ENCODE results near the gene FOXO6. TPM values are rescaled to one million over a fixed set of nuclear protein-coding genes. Genes with fewer than 3 reads are reported as not detected.

Gene FOXO6
- total and polyA plus RNA-seq, 2 of the 13 experiments (the other 11 are each of a cell fraction or from before 2014, with no cell fraction given): 0.13 TPM; not detected in 1

GRCh38 chr1:41404308-41404761, 43.1 kb downstream of the FOXO6 start:
- DNase-seq (ENCODE audit: low spot score) (no peak), ATAC-seq (no peak), FAIRE-seq (no peak)
- H3K79me2 ChIP-seq (ENCODE audit: insufficient read depth, low read length): no peaks in the 10 kb centered on the region
- no peaks in the 10 kb centered on the region for H3K9me3 ChIP-seq (ENCODE audit: low read length)
- no TSS peak for BruUV-seq (replicated peaks)
- H3K27ac ChIP-seq (ENCODE audit: extremely low read length, insufficient read depth, low read length): no peak overlapping the region
- H2AFZ ChIP-seq (ENCODE audit: low read length): no peak overlapping the region
- no peaks in the 10 kb centered on the region for H4K20me1 ChIP-seq (ENCODE audit: insufficient read depth, low read length)
- no peak overlapping the region for H3K4me3 ChIP-seq (replicated peaks in 1 of 3; ENCODE audit: insufficient read depth in 1 of 3, low read depth in 2 of 3, low read length in 3 of 3)
- intact Hi-C loops (cut with micrococcal nuclease; ENCODE audit: unreplicated experiment): no loop called here
- no peak overlapping the region for H3K4me2 ChIP-seq (ENCODE audit: low read depth, low read length)
- WGBS (ENCODE audit: low lambda C conversion rate): 17% methylated on average over 1 of the region's 10 CpGs
- ChIA-PET POLR2A (no interaction called here), CTCF (ENCODE audit: low intra/inter-chr PET ratio, low total read pairs) (no interaction called here)
- peaks cover 4 to 33% of the 10 kb centered on the region in 2 experiments; a peak in 3 of 5 replicates for H3K27me3 ChIP-seq (ENCODE audit: control insufficient read depth in 1 of 2, insufficient read depth in 2 of 2, low read length in 2 of 2)
- H3K9ac ChIP-seq (ENCODE audit: insufficient read depth, low read depth, low read length): no peak overlapping the region
- in situ Hi-C loops (cut with HindIII; ENCODE audit: extremely low pct_ligation_motif_present, low pct_unique_long_range_greater_than_20kb): no loop called here
- no peaks in the 10 kb centered on the region for H3K4me1 ChIP-seq (ENCODE audit: insufficient read depth, low read length)
- TF ChIP-seq TBP (CRISPR knock-in tag; IDR thresholded peaks at IDR 0.05): no peak
- no peak for TF ChIP-seq MAFF (IDR thresholded peaks at IDR 0.05; ENCODE audit: low read depth, low read length)
- peak; percentile 62; the same call in 1 of the 2 replicates for TF ChIP-seq RFX1 (IDR thresholded peaks at IDR 0.05)
- no peaks in the 10 kb centered on the region for H3K36me3 ChIP-seq (replicated peaks in 1 of 2; ENCODE audit: control insufficient read depth in 1 of 2, insufficient read depth in 2 of 2, low read length in 2 of 2)

- no peak overlapping the region for H2AFZ ChIP-seq (ENCODE audit: low read length)
- H3K27ac ChIP-seq (ENCODE audit: extremely low read length, insufficient read depth, low read length): no peak overlapping the region
- H3K4me2 ChIP-seq (ENCODE audit: low read depth, low read length): no peak overlapping the region
- ChIA-PET POLR2A (no interaction called here), CTCF (ENCODE audit: low intra/inter-chr PET ratio, low total read pairs) (no interaction called here)
- intact Hi-C loops (cut with micrococcal nuclease; ENCODE audit: unreplicated experiment): no loop called here
- no peaks in the 10 kb centered on the region for H4K20me1 ChIP-seq (ENCODE audit: insufficient read depth, low read length)
- FAIRE-seq (no peak), ATAC-seq (no peak), DNase-seq (ENCODE audit: low spot score) (no peak)
- no peak overlapping the region for H3K4me3 ChIP-seq (replicated peaks in 1 of 3; ENCODE audit: insufficient read depth in 1 of 3, low read depth in 2 of 3, low read length in 3 of 3)
- peaks cover 7% of the 10 kb centered on the region for H3K4me1 ChIP-seq (ENCODE audit: insufficient read depth, low read length)
- no TSS peak for BruUV-seq (replicated peaks)
- no peaks in the 10 kb centered on the region for H3K79me2 ChIP-seq (ENCODE audit: insufficient read depth, low read length)
- no peaks in the 10 kb centered on the region for H3K9me3 ChIP-seq (ENCODE audit: low read length)
- 42% methylated on average over 13 of the region's 14 CpGs for WGBS (ENCODE audit: low lambda C conversion rate)
- H3K9ac ChIP-seq (ENCODE audit: insufficient read depth, low read depth, low read length): no peak overlapping the region
- in situ Hi-C loops (cut with HindIII; ENCODE audit: extremely low pct_ligation_motif_present, low pct_unique_long_range_greater_than_20kb): no loop called here
- no peaks in the 10 kb centered on the region for H3K36me3 ChIP-seq (replicated peaks in 1 of 2; ENCODE audit: control insufficient read depth in 1 of 2, insufficient read depth in 2 of 2, low read length in 2 of 2)
- peaks cover 4 to 32% of the 10 kb centered on the region in 2 experiments; a peak in 4 of 5 replicates for H3K27me3 ChIP-seq (ENCODE audit: control insufficient read depth in 1 of 2, insufficient read depth in 2 of 2, low read length in 2 of 2)
- TF ChIP-seq POLR2G (IDR thresholded peaks at IDR 0.05; ENCODE audit: low read depth, low read length): no peak
- TF ChIP-seq, protein P1, sequence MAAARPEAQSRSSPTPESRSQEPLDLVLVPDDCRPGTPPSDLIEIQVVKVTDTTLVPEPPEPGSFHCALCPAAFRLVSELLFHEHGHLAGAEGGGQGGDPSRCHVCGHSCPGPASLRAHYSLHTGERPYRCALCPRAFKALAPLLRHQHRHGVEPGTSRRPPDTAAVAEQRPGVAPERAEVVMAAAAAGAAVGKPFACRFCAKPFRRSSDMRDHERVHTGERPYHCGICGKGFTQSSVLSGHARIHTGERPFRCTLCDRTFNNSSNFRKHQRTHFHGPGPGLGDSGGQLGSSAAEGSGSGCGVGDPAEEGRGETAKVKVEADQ (CRISPR knock-in tag; IDR thresholded peaks at IDR 0.05; ENCODE audit: borderline replicate concordance): no peak
- TF ChIP-seq ZNF318 (CRISPR knock-in tag; IDR thresholded peaks at IDR 0.05): no peak
- no peak for TF ChIP-seq TEF (CRISPR knock-in tag; IDR thresholded peaks at IDR 0.05)
- no peak for TF ChIP-seq U2AF1 (optimal IDR thresholded peaks at IDR 0.05; ENCODE audit: low read depth, low read length)
- no peak for TF ChIP-seq BRCA1 (CRISPR knock-in tag; IDR thresholded peaks at IDR 0.05)
Observed at GRCh38 chr1:41407664-41408252, 46.5 kb downstream of the FOXO6 start.

Data from HepG2 (cell line).